KMS-11 (cell line): ENCODE measurements around the gene E2F6.

ENCODE experiments used
- H2AFZ ChIP-seq: fragments of 200-600 bp; sonication (generic); 2 replicates; pipeline ENCODE4 v1.6.1; 2016; ENCODE audit warnings: antibody characterized with exemption, mixed run types, low read depth
- H3K27ac ChIP-seq: fragments of 200-600 bp; sonication (generic); 2 replicates; pipeline ENCODE4 v1.6.1; 2016; ENCODE audit warnings: mild to moderate bottlenecking, mixed run types
- H3K27me3 ChIP-seq: fragments of 200-600 bp; sonication (generic); 2 replicates; pipeline ENCODE4 v1.6.1; 2017; ENCODE audit warnings: mild to moderate bottlenecking, low read depth, mixed run types, moderate library complexity; ENCODE audit not compliant: insufficient read depth
- H3K36me3 ChIP-seq: fragments of 200-600 bp; sonication (generic); 2 replicates; pipeline ENCODE4 v1.6.1; 2017; ENCODE audit warnings: mild to moderate bottlenecking, mixed run types; ENCODE audit not compliant: insufficient read depth
- H3K4me1 ChIP-seq: fragments of 200-600 bp; sonication (generic); 2 replicates; pipeline ENCODE4 v1.6.1; 2016; ENCODE audit warnings: mild to moderate bottlenecking, low read depth, mixed run types; ENCODE audit not compliant: poor library complexity, severe bottlenecking
- H3K4me2 ChIP-seq: fragments of 200-600 bp; sonication (generic); 2 replicates; pipeline ENCODE4 v1.7.0; 2016; ENCODE audit warnings: mild to moderate bottlenecking, mixed run types
- H3K4me3 ChIP-seq: fragments of 200-600 bp; sonication (generic); IDR thresholded peaks from 2 replicates; pipeline ENCODE4 v1.6.1; 2017; ENCODE audit warnings: low read depth, low read length, mixed read lengths; ENCODE audit not compliant: insufficient read depth
- H3K79me2 ChIP-seq: fragments of 200-600 bp; sonication (generic); 2 replicates; pipeline ENCODE4 v1.6.1; 2016; ENCODE audit warnings: low read depth, mixed run types; ENCODE audit not compliant: insufficient read depth
- H3K9ac ChIP-seq: fragments of 200-600 bp; sonication (generic); 2 replicates; pipeline ENCODE4 v1.6.1; 2016; ENCODE audit warnings: mild to moderate bottlenecking, mixed run types
- H4K20me1 ChIP-seq: fragments of 200-600 bp; sonication (generic); 2 replicates; pipeline ENCODE4 v1.6.1; 2016; ENCODE audit warnings: mild to moderate bottlenecking, mixed run types; ENCODE audit not compliant: insufficient read depth
- CTCF ChIP-seq: fragments of 200-600 bp; sonication (generic); conservative IDR thresholded peaks from 2 replicates; pipeline ENCODE4 v1.6.1; 2017; ENCODE audit warnings: low read depth, mild to moderate bottlenecking, antibody characterized with exemption, low read length, moderate library complexity, mixed read lengths

The E2F6 gene

GRCh38 chr2:11473659-11474433 is 7.9 kb upstream of the E2F6 start:
- no peak overlapping the region for H3K27ac ChIP-seq
- H3K9ac ChIP-seq: no peak overlapping the region
- H3K27me3 ChIP-seq: no peaks in the 10 kb centered on the region
- H3K79me2 ChIP-seq: no peaks in the 10 kb centered on the region
- no peaks in the 10 kb centered on the region for H4K20me1 ChIP-seq
- H3K4me3 ChIP-seq: no peak overlapping the region
- H3K4me2 ChIP-seq: no peak overlapping the region
- no peaks in the 10 kb centered on the region for H3K36me3 ChIP-seq
- no peak overlapping the region for H2AFZ ChIP-seq
- no peak for TF ChIP-seq CTCF
- peaks cover 12% of the 10 kb centered on the region for H3K4me1 ChIP-seq

DNA sequence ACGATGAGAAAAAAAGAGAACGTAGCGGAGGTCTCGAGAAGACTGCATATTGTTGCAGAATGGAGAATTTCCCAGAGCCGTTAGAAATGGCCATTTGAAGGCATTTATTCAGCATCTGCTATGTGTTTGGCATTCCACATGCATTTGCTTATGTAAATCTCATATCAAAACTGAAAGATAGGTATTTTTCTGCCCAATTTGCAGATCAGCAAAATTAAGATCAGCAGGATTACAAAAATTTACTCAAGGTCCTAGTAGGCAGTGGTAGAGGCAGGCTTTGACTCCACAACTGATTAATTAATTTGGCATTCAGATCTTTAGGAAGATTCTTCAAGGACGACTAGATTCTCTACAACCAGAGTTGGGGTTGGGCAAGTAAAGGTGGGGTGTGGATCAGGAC is 1.8 kb upstream of the E2F6 start:
- Histone ChIP-seq H3K27me3 (no peaks in the 10 kb centered on the region), H2AFZ (no peak overlapping the region), H3K27ac (no peak overlapping the region), H3K4me3 (no peak overlapping the region), H4K20me1 (no peaks in the 10 kb centered on the region), H3K9ac (no peak overlapping the region), H3K4me1 (peaks cover 40% of the 10 kb centered on the region), H3K4me2 (no peak overlapping the region), H3K79me2 (peaks cover 35% of the 10 kb centered on the region), H3K36me3 (no peaks in the 10 kb centered on the region)
- TF ChIP-seq CTCF: no peak

GRCh38 chr2:11467129-11467649 is 1.2 kb upstream of the E2F6 start:
- Histone ChIP-seq H3K36me3 (no peaks in the 10 kb centered on the region), H3K27me3 (no peaks in the 10 kb centered on the region), H3K4me2 (peak overlapping the region; percentile 92), H3K4me3 (no peak overlapping the region), H3K4me1 (peaks cover 46% of the 10 kb centered on the region), H2AFZ (no peak overlapping the region), H4K20me1 (no peaks in the 10 kb centered on the region), H3K79me2 (peaks cover 41% of the 10 kb centered on the region), H3K9ac (no peak overlapping the region), H3K27ac (no peak overlapping the region)
- TF ChIP-seq CTCF: no peak

- no peaks in the 10 kb centered on the region for H4K20me1 ChIP-seq
- H3K79me2 ChIP-seq: peaks cover 48% of the 10 kb centered on the region
- peak overlapping the region; percentile 90 for H3K9ac ChIP-seq
- H2AFZ ChIP-seq: peak overlapping the region; percentile 89
- H3K36me3 ChIP-seq: no peaks in the 10 kb centered on the region
- H3K27ac ChIP-seq: peak overlapping the region; percentile 87
- peak overlapping the region; percentile 27 for H3K4me3 ChIP-seq
- peaks cover 51% of the 10 kb centered on the region for H3K4me1 ChIP-seq
- peak overlapping the region; percentile 92 for H3K4me2 ChIP-seq
- no peaks in the 10 kb centered on the region for H3K27me3 ChIP-seq
- no peak for TF ChIP-seq CTCF
Measured at GRCh38 chr2:11466307-11467128, 557 bp upstream of the E2F6 start.
